Central memory CD8-positive, alpha-beta T cell (primary cell): ENCODE measurements around the gene IL23R.
A peak's percentile ranks its signal among the peaks of the same experiment; 100 is the strongest.

ENCODE experiments used
- ATAC-seq: fragments of 150-1000 bp; cut with Tn5 transposase; replicated peaks from 2 replicates; pipeline ENCODE4 v1.10.0; 2022; ENCODE audit warnings: mild to moderate bottlenecking, moderate FRiP score, moderate number of reproducible peaks; ENCODE audit not compliant: poor library complexity, severe bottlenecking; ENCODE audit errors: extremely low read depth
- DNase-seq, 2 donors: peaks; one replicate each; pipeline ENCODE4 v3.0.0; 2021; ENCODE audit warnings: low spot score in 2 of 2
- H3K27ac Mint-ChIP-seq: one replicate; pipeline ENCODE4 v1.8.0; 2022; ENCODE audit warnings: low read depth, mild to moderate bottlenecking, moderate library complexity, mixed read lengths
- H3K27me3 Mint-ChIP-seq: one replicate; pipeline ENCODE4 v1.8.0; 2022; ENCODE audit warnings: mixed read lengths
- H3K36me3 Mint-ChIP-seq: one replicate; pipeline ENCODE4 v1.8.0; 2022; ENCODE audit warnings: mild to moderate bottlenecking, moderate library complexity, mixed read lengths; ENCODE audit not compliant: insufficient read depth
- H3K4me1 Mint-ChIP-seq: one replicate; pipeline ENCODE4 v1.8.0; 2022; ENCODE audit warnings: mixed read lengths
- H3K4me3 Mint-ChIP-seq: one replicate; pipeline ENCODE4 v1.8.0; 2022; ENCODE audit warnings: mild to moderate bottlenecking, moderate library complexity, mixed read lengths
- H3K9me3 Mint-ChIP-seq: one replicate; pipeline ENCODE4 v1.8.0; 2022; ENCODE audit warnings: mixed read lengths

The IL23R gene

DNA sequence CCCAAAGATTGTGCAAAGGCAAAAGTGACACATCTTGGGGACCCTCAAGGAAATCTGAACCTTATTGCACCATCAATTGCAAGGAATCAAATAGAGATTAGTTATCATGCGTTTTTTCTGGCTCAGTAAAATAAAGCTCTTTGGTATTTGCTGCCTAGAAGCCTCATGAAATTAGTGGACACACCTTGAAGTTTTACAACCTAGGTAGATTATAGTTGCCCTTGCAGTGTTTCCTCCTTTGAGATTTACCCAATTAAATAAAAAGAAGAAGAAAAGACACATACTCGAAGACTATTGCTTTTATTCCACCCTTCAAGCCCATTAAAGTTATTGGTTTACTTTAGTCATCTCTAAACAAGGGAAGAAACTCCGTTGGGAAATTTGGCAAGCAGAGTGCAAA is 70.0 kb downstream of the IL23R start:
- H3K36me3 Mint-ChIP-seq = no peaks in the 10 kb centered on the region
- no peak overlapping the region for H3K27ac Mint-ChIP-seq
- no peak overlapping the region for H3K4me3 Mint-ChIP-seq
- H3K4me1 Mint-ChIP-seq = no peaks in the 10 kb centered on the region
- DNase-seq = no peak
- no peaks in the 10 kb centered on the region for H3K9me3 Mint-ChIP-seq
- H3K27me3 Mint-ChIP-seq = no peaks in the 10 kb centered on the region
- ATAC-seq = no peak

GRCh38 chr1:67239738-67240137 is 73.5 kb downstream of the IL23R start:
- Mint-ChIP-seq H3K27ac (no peak overlapping the region), H3K9me3 (no peaks in the 10 kb centered on the region), H3K4me1 (no peaks in the 10 kb centered on the region), H3K36me3 (no peaks in the 10 kb centered on the region), H3K4me3 (no peak overlapping the region), H3K27me3 (no peaks in the 10 kb centered on the region)
- ATAC-seq (no peak), DNase-seq (no peak)

DNA sequence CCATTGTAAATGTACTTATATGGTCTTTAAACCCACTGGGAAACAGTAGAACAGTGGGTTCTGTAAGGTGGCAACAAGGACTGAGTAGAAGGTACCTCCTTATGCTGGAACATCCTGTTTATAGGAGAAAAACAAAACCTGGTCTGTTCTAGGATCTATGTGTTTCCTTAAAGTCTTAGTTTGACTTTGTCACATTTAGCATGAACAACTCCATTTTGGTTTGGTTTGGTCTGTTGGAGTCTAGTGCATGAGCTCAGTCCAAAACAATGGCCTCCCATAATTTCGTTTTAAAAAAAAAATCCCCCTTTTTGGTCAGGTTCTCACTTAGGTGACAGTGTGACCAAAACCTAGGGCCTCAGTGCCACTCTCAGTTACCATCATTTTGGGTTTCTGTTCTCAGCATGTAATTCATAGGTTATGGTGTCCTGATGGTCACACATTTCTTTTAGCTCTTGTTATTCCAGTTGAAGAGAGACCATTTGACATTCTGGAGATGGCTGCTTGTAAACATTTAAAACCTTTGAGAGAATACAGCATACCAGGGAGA is 75.0 kb downstream of the IL23R start:
- Mint-ChIP-seq H3K27ac (no peak overlapping the region), H3K9me3 (no peaks in the 10 kb centered on the region)
- no peak for ATAC-seq

GRCh38 chr1:67242016-67242415 is 75.8 kb downstream of the IL23R start:
- no peak overlapping the region for H3K27ac Mint-ChIP-seq
- no peaks in the 10 kb centered on the region for H3K4me1 Mint-ChIP-seq
- no peak for DNase-seq
- no peaks in the 10 kb centered on the region for H3K9me3 Mint-ChIP-seq
- no peaks in the 10 kb centered on the region for H3K36me3 Mint-ChIP-seq
- ATAC-seq = no peak
- H3K27me3 Mint-ChIP-seq = no peaks in the 10 kb centered on the region
- no peak overlapping the region for H3K4me3 Mint-ChIP-seq

More for the DNA sequence above, 75.0 kb downstream of the IL23R start:
- Mint-ChIP-seq H3K27me3 (no peaks in the 10 kb centered on the region), H3K36me3 (no peaks in the 10 kb centered on the region), H3K4me3 (no peak overlapping the region), H3K4me1 (no peaks in the 10 kb centered on the region)
- no peak for DNase-seq

DNA sequence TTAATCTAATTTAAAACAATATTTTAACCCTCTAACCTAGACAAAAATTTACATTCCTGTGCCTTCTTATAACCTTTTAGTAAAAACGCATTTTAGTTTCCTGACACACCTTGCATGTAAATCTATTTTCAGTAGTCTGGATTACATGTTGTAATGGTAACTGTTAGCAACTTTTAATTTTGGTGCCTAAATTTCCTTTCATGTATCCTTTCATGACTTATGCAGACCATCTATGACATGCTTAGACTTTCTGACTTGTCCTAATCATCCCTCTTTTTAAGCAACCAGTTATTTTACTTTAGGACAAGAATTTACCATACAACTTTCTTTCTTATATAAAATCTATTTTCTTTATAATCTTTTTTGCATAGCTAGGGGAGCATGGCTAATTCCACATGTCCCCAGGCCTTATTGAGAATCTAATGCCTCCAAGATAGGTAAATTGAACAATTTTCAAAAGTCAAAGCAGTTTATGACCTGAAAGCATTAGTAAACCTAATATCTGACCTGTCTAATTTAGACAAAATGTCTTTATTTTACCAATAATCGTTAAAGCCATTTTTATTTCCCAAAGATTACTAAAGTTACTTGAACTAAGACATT is 83.9 kb downstream of the IL23R start:
- ATAC-seq (no peak), DNase-seq (no peak)
- Mint-ChIP-seq H3K4me3 (no peak overlapping the region), H3K9me3 (no peaks in the 10 kb centered on the region), H3K27me3 (no peaks in the 10 kb centered on the region), H3K4me1 (no peaks in the 10 kb centered on the region), H3K36me3 (no peaks in the 10 kb centered on the region), H3K27ac (no peak overlapping the region)

DNA sequence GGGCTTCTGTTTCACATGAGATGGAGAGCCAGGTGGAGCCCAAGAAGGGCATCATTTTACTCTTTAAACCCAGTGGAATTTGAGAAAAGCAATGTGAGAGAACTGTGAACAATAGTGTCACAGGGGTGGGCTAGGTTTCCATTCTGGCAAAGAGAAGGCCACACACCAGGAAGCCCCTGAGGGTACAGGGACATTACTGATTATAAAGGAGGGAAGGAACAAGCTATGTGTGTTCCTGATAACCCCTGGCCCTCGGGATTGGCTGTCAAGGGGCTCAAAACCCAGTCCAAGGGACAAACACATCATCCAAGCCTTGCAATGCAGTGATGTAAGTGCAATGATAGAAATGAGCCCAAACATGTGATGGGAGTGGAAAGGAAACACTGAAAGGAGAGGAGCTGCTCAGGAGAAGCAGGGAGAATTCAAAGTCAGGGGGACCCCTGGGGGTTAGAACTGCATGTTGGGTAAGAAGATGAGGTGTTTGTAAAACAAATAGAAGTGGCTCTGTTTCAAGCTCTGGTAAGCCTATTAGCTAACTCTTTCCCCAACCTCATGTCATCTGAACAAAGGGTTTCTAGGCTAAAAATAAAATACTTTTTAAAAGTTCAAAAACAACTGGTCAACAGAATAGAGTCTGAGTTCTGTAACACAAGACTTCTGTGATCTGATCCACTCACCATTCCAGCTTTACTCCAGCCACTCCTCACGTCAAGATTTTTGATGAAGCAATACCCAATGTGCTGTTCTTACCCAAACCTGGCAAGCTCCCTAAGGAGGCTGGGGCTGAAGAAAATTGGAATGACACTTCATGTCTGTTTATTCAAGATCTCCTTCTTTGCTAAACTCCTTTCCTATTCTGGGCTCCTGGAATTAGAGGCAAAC is 90.3 kb downstream of the IL23R start:
- Mint-ChIP-seq H3K4me3 (no peak overlapping the region), H3K36me3 (no peaks in the 10 kb centered on the region), H3K9me3 (no peaks in the 10 kb centered on the region), H3K4me1 (no peaks in the 10 kb centered on the region), H3K27ac (no peak overlapping the region), H3K27me3 (no peaks in the 10 kb centered on the region)
- ATAC-seq (no peak), DNase-seq (no peak)

- no peak overlapping the region for H3K27ac Mint-ChIP-seq
- H3K4me1 Mint-ChIP-seq = peaks cover 6% of the 10 kb centered on the region
- no peaks in the 10 kb centered on the region for H3K9me3 Mint-ChIP-seq
- DNase-seq = no peak
- no peaks in the 10 kb centered on the region for H3K27me3 Mint-ChIP-seq
- no peak overlapping the region for H3K4me3 Mint-ChIP-seq
- no peak for ATAC-seq
- H3K36me3 Mint-ChIP-seq = no peaks in the 10 kb centered on the region
Observed at GRCh38 chr1:67257173-67257535, 90.9 kb downstream of the IL23R start.

DNA sequence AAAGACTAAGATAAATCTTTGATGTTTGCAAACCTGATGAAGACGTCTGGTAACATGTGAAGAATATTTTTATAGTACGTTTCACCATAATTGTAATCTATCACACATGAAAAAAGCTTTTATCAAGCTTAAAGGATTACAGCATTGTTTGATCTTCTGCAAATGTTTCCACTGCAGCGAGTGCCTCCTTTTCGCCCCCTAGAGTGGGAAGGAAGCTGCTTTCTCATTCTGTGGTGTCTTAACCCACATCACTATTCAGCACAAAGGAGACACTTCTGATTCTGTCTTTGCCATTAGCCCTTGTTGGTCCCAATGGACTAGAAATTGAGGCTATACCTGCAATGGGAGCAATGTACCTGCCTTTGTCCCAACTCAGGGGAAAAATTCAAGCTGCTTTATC is 95.4 kb downstream of the IL23R start:
- Mint-ChIP-seq H3K27me3 (no peaks in the 10 kb centered on the region), H3K4me3 (no peak overlapping the region), H3K36me3 (no peaks in the 10 kb centered on the region), H3K9me3 (no peaks in the 10 kb centered on the region), H3K4me1 (peaks cover 17% of the 10 kb centered on the region), H3K27ac (no peak overlapping the region)
- no peak for DNase-seq
- peak; percentile 28 for ATAC-seq

- DNase-seq = no peak
- no peak for ATAC-seq
- H3K36me3 Mint-ChIP-seq = no peaks in the 10 kb centered on the region
- H3K27ac Mint-ChIP-seq = no peak overlapping the region
- H3K4me3 Mint-ChIP-seq = no peak overlapping the region
- peaks cover 17% of the 10 kb centered on the region for H3K4me1 Mint-ChIP-seq
- H3K27me3 Mint-ChIP-seq = no peaks in the 10 kb centered on the region
- no peaks in the 10 kb centered on the region for H3K9me3 Mint-ChIP-seq
Observed at GRCh38 chr1:67262735-67263134, 96.5 kb downstream of the IL23R start.

DNA sequence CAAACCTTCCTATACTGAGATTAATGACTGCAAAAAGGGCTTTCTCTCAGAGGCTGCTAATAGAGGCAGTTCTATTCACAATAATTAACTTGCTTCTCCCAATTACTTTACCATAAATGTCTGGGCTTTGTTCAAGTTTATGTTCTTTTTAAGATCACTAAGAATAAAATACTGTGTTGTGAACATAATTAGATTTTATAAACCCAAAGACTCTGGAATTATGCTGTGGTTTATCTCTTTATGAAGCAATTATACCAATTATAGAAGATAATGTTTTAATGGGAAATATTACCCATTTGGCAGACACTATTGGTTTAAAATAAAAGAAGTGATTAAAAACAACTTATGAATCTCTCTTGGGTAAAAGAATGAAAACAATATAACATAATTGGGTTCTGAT is 97.9 kb downstream of the IL23R start:
- Mint-ChIP-seq H3K27ac (no peak overlapping the region), H3K27me3 (no peaks in the 10 kb centered on the region), H3K9me3 (no peaks in the 10 kb centered on the region), H3K36me3 (no peaks in the 10 kb centered on the region), H3K4me1 (peaks cover 17% of the 10 kb centered on the region), H3K4me3 (no peak overlapping the region)
- ATAC-seq (no peak), DNase-seq (no peak)

DNA sequence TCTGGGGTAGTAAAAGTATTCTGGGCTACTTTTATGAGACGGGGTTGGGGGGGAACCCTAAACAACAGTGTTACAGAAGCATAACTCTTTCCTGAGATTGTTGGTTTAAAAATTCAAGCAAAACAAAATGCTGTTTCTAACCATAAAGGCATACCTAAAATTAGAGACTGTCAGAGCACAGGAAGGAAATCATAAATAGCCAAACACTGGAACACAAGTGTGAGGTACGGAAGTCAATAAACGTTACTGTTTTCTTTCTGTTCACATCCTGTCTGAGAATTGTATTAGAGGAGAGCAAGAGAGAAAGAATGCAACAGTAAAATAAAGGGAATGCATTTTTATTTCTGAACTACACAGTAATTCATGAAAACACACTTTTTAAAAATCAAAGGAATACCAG is 98.6 kb downstream of the IL23R start:
- H3K4me3 Mint-ChIP-seq = peak overlapping the region; percentile 21
- H3K9me3 Mint-ChIP-seq = no peaks in the 10 kb centered on the region
- no peaks in the 10 kb centered on the region for H3K27me3 Mint-ChIP-seq
- H3K4me1 Mint-ChIP-seq = peaks cover 17% of the 10 kb centered on the region
- H3K27ac Mint-ChIP-seq = peak overlapping the region; percentile 50
- DNase-seq (no peak), ATAC-seq (peak; percentile 64)
- no peaks in the 10 kb centered on the region for H3K36me3 Mint-ChIP-seq

GRCh38 chr1:67269061-67269460 is 102.8 kb downstream of the IL23R start:
- H3K4me3 Mint-ChIP-seq = no peak overlapping the region
- no peaks in the 10 kb centered on the region for H3K36me3 Mint-ChIP-seq
- H3K9me3 Mint-ChIP-seq = no peaks in the 10 kb centered on the region
- no peaks in the 10 kb centered on the region for H3K27me3 Mint-ChIP-seq
- no peak for ATAC-seq
- peaks cover 8% of the 10 kb centered on the region for H3K4me1 Mint-ChIP-seq
- no peak overlapping the region for H3K27ac Mint-ChIP-seq
- no peak for DNase-seq

- no peak overlapping the region for H3K27ac Mint-ChIP-seq
- H3K4me1 Mint-ChIP-seq = peaks cover 10% of the 10 kb centered on the region
- no peak overlapping the region for H3K4me3 Mint-ChIP-seq
- no peaks in the 10 kb centered on the region for H3K9me3 Mint-ChIP-seq
- H3K36me3 Mint-ChIP-seq = no peaks in the 10 kb centered on the region
- H3K27me3 Mint-ChIP-seq = no peaks in the 10 kb centered on the region
- ATAC-seq = no peak
- no peak for DNase-seq
Observed at GRCh38 chr1:67270541-67270940, 104.3 kb downstream of the IL23R start.
